Caco-2 (cell line): ENCODE results near the gene MX2. TPM values are rescaled to one million over a fixed set of nuclear protein-coding genes. Genes with fewer than 3 reads are reported as not detected.

ENCODE experiments used
- BruUV-seq: library from RNA; stranded (reverse); fragments of 400-500 nt; replicated peaks from 2 replicates; lab custom pipeline; 2021; lab: Mats Ljungman, UMichigan
- CTCF ChIA-PET: fragments of 300-600 bp; sonication (Branson Sonifier 250); formaldehyde crosslinking; loops from one replicate; lab custom pipeline; 2022; ENCODE audit warnings: antibody characterized with exemption; lab: Charles Lee
- POLR2A ChIA-PET: fragments of 300-600 bp; sonication (Branson Sonifier 250); formaldehyde crosslinking; loops from one replicate; lab custom pipeline; 2022; ENCODE audit warnings: antibody characterized with exemption; lab: Charles Lee
- DNase-seq, 2 experiments: peaks; one replicate each; pipeline versions ENCODE4 v3.0.0 to v3.0.0-alpha.2; 2020 to 2022
- H3K27me3 ChIP-seq: replicated peaks from 2 replicates; pipeline ENCODE4 v1.6.0; 2011; ENCODE audit warnings: low read length; ENCODE audit not compliant: control insufficient read depth, insufficient read depth
- H3K36me3 ChIP-seq: 2 replicates; pipeline ENCODE4 v1.5.1; 2011; ENCODE audit warnings: low read length; ENCODE audit not compliant: control insufficient read depth, insufficient read depth
- H3K4me1 ChIP-seq: fragments of 250-450 bp; sonication (Bioruptor Pico); 2 replicates; pipeline ENCODE4 v1.5.1; 2020; ENCODE audit warnings: mild to moderate bottlenecking
- H3K4me3 ChIP-seq: 2 replicates; pipeline ENCODE4 v1.5.1; 2011; ENCODE audit warnings: low read depth, mild to moderate bottlenecking, control low read depth, low read length
- H3K9me3 ChIP-seq: fragments of 250-450 bp; sonication (Bioruptor Pico); 2 replicates; pipeline ENCODE4 v1.5.1; 2020; ENCODE audit warnings: mild to moderate bottlenecking, moderate library complexity
- H3K27ac Mint-ChIP-seq: one replicate; pipeline ENCODE4 v1.8.0; 2022; ENCODE audit warnings: mixed read lengths; ENCODE audit not compliant: unreplicated experiment
- H3K27me3 Mint-ChIP-seq: one replicate; pipeline ENCODE4 v1.8.0; 2022; ENCODE audit warnings: mixed read lengths; ENCODE audit not compliant: insufficient read depth, unreplicated experiment
- H3K36me3 Mint-ChIP-seq: one replicate; pipeline ENCODE4 v1.8.0; 2022; ENCODE audit warnings: mild to moderate bottlenecking, mixed read lengths; ENCODE audit not compliant: insufficient read depth, unreplicated experiment
- H3K4me1 Mint-ChIP-seq: one replicate; pipeline ENCODE4 v1.8.0; 2022; ENCODE audit warnings: low read depth, mixed read lengths; ENCODE audit not compliant: unreplicated experiment
- H3K4me3 Mint-ChIP-seq: one replicate; pipeline ENCODE4 v1.8.0; 2022; ENCODE audit warnings: mild to moderate bottlenecking, moderate library complexity, mixed read lengths; ENCODE audit not compliant: unreplicated experiment
- H3K9me3 Mint-ChIP-seq: one replicate; pipeline ENCODE4 v1.8.0; 2022; ENCODE audit warnings: mixed read lengths; ENCODE audit not compliant: unreplicated experiment
- CTCF ChIP-seq, 2 experiments: fragments of 200-600 bp in 1 of 2; IDR thresholded peaks; 1 replicate in 1 of 2; 2 replicates in 1 of 2; pipeline versions ENCODE4 v1.5.1 to v1.8.0; 2011 to 2022; ENCODE audit warnings: antibody characterized with exemption in 1 of 2, control low read depth in 1 of 2, inconsistent platforms in 1 of 2, low read depth in 1 of 2, low read length in 1 of 2, mild to moderate bottlenecking in 1 of 2, moderate library complexity in 1 of 2; ENCODE audit not compliant: insufficient read depth in 1 of 2, severe bottlenecking in 1 of 2, unreplicated experiment in 1 of 2
- intact Hi-C: fragments of 100-400 bp; cut with micrococcal nuclease; formaldehyde crosslinking; loops from one replicate; pipeline ENCODE4 v1.10.0; 2022; ENCODE audit not compliant: unreplicated experiment
- total RNA-seq: library from RNA; stranded (reverse); gene quantifications from 2 replicates; pipeline ENCODE4 v1.2.3, GENCODE V29; 2022

Gene MX2
- total RNA-seq, 1 experiment from 2014 or later: 0.84 TPM

- TF ChIP-seq CTCF (IDR thresholded peaks at IDR 0.05; ENCODE audit: insufficient read depth in 1 of 2, low read depth in 1 of 2, low read length in 1 of 2, severe bottlenecking in 1 of 2, unreplicated experiment in 1 of 2): no peak
- DNase-seq: no peak
- ChIA-PET CTCF (no interaction called here), POLR2A (interaction anchor here (0.6 kb wide), 1 partner anchor 23 kb away, joined by 5 read pairs; no protein-coding TSS in a partner anchor)
- H3K4me3 Mint-ChIP-seq: no peak overlapping the region
- H3K27me3 ChIP-seq: no peaks in the 10 kb centered on the region
- no peaks in the 10 kb centered on the region for H3K36me3 ChIP-seq
- peaks cover 61% of the 10 kb centered on the region for H3K36me3 Mint-ChIP-seq
- H3K9me3 ChIP-seq: peaks cover 13% of the 10 kb centered on the region; the same call in 1 of the 2 replicates
- H3K4me3 ChIP-seq: no peak overlapping the region
- no peaks in the 10 kb centered on the region for H3K27me3 Mint-ChIP-seq
- intact Hi-C loops: no loop called here
- no peaks in the 10 kb centered on the region for H3K4me1 ChIP-seq
- H3K9me3 Mint-ChIP-seq: peaks cover 17% of the 10 kb centered on the region
- no peak overlapping the region for H3K27ac Mint-ChIP-seq
- no peaks in the 10 kb centered on the region for H3K4me1 Mint-ChIP-seq
- BruUV-seq: no TSS peak
Measured at GRCh38 chr21:41345356-41345755, 16.5 kb upstream of the MX2 start.

GRCh38 chr21:41345934-41346685, 15.7 kb upstream of the MX2 start:
- no peaks in the 10 kb centered on the region for H3K4me1 ChIP-seq
- Mint-ChIP-seq H3K27ac (no peak overlapping the region), H3K9me3 (peaks cover 17% of the 10 kb centered on the region), H3K36me3 (peaks cover 67% of the 10 kb centered on the region), H3K4me3 (no peak overlapping the region), H3K27me3 (no peaks in the 10 kb centered on the region), H3K4me1 (no peaks in the 10 kb centered on the region)
- peaks cover 13% of the 10 kb centered on the region; the same call in 1 of the 2 replicates for H3K9me3 ChIP-seq
- H3K36me3 ChIP-seq: no peaks in the 10 kb centered on the region
- no peak for TF ChIP-seq CTCF (IDR thresholded peaks at IDR 0.05; ENCODE audit: insufficient read depth in 1 of 2, low read depth in 1 of 2, low read length in 1 of 2, severe bottlenecking in 1 of 2, unreplicated experiment in 1 of 2)
- ChIA-PET CTCF (no interaction called here), POLR2A (interaction anchor here (0.6 kb wide), 1 partner anchor 24 kb away, joined by 5 read pairs; no protein-coding TSS in a partner anchor)
- intact Hi-C loops: no loop called here
- no peak for DNase-seq
- no peak overlapping the region for H3K4me3 ChIP-seq
- no peaks in the 10 kb centered on the region for H3K27me3 ChIP-seq
- no TSS peak for BruUV-seq

- H3K27me3 Mint-ChIP-seq: no peaks in the 10 kb centered on the region
- H3K9me3 Mint-ChIP-seq: peaks cover 11% of the 10 kb centered on the region
- BruUV-seq: no TSS peak
- no peak for DNase-seq
- POLR2A ChIA-PET: no interaction called here
- H3K4me1 ChIP-seq: no peaks in the 10 kb centered on the region
- no peak overlapping the region for H3K4me3 Mint-ChIP-seq
- H3K4me1 Mint-ChIP-seq: no peaks in the 10 kb centered on the region
- no peaks in the 10 kb centered on the region for H3K27me3 ChIP-seq
- H3K36me3 Mint-ChIP-seq: peaks cover 63% of the 10 kb centered on the region
- H3K9me3 ChIP-seq: peaks cover 9% of the 10 kb centered on the region; the same call in 1 of the 2 replicates
- intact Hi-C loops: no loop called here
- TF ChIP-seq CTCF (IDR thresholded peaks at IDR 0.05; ENCODE audit: insufficient read depth in 1 of 2, low read depth in 1 of 2, low read length in 1 of 2, severe bottlenecking in 1 of 2, unreplicated experiment in 1 of 2): no peak
- H3K27ac Mint-ChIP-seq: no peak overlapping the region
- CTCF ChIA-PET: no interaction called here
- no peaks in the 10 kb centered on the region for H3K36me3 ChIP-seq
- H3K4me3 ChIP-seq: no peak overlapping the region
Measured at GRCh38 chr21:41346758-41347157, 15.1 kb upstream of the MX2 start.
